ENCODE measurements around the gene SDHC.
"Not testable (repeated sequence)": the region's sequence is repeated elsewhere in the genome, so short reads cannot be mapped to it uniquely, and the experiment has no call there.

The SDHC gene

GRCh38 chr1:161388639-161389038 lies 74.5 kb downstream of the SDHC start:
- no peak for DNase-seq

DNA sequence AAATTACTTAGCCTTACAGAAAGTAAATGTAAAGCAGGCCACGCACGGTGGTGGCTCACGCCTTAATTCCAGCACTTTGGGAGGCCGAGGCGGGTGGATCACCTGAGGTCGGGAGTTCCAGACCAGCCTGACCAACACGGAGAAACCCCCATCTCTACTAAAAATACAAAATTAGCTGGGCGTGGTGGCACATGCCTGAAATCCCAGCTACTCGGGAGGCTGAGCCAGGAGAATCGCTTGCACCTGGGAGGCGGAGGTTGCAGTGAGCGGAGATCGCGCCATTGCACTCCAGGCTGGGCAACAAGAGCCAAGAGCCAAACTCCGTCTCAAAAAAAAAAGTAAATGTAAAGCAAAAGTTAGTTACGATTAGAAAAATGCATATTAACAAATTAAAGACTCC lies 75.0 kb downstream of the SDHC start:
- not testable (repeated sequence) for DNase-seq

DNA sequence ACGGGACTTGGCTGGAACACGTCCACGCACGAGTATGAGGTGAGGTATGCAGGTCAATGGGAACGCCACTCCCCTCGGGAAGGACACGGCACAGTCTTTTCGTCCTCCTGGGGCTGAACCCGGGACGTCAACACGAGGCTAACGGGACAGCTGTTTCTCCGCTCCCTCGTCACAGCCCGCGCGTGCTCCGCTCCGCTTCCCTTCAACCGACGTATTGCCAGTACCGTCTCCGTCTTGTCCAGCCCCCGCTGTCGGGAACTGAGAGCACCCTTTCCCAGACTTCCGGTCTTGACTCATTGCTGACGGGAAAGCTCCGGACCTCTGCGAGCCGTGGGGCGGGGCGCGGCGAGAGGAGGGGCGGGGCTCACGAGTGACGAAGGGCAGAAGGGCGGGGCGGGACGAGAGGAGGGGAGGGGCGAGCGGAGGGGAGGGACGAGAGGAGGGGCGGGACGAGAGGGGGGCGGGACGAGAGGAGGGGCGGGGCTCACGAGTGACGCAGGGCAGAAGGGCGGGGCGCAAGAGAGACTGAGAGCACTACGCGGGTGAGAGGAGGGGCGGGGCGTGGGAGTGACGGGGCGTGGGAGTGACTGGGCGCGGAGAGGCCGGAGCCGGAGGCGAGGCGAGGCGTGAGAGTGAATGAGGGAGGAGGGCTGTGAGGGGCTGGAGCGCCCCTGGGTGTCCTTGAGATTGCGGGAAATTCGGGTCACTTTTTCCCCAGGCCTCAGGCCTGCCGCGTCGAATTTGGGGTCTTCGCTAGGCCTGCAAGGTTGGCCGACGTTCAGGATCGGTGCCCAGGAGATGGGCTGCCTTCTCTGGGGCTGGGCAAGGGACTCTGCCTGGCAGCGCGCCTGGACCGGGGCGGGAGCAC lies 75.7 kb downstream of the SDHC start:
- DNase-seq, result peak; percentile 92 to 93

DNA sequence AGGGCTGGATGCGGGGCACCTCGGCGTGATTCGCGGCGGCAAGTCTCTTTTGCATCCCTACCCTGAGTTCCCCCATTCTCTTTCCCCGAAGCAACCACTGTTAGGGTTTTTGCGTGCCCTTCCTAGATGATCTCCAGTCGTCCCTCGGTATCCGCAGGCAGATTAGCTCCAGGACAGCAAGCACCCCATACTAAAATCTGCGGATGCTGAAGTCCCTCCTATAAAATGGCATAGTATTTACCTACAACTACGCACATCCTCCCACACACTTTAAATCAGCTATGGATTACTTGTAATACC lies 76.3 kb downstream of the SDHC start:
- no peak for DNase-seq

GRCh38 chr1:161391136-161391535 lies 77.0 kb downstream of the SDHC start:
- DNase-seq, result not testable (repeated sequence)

DNA sequence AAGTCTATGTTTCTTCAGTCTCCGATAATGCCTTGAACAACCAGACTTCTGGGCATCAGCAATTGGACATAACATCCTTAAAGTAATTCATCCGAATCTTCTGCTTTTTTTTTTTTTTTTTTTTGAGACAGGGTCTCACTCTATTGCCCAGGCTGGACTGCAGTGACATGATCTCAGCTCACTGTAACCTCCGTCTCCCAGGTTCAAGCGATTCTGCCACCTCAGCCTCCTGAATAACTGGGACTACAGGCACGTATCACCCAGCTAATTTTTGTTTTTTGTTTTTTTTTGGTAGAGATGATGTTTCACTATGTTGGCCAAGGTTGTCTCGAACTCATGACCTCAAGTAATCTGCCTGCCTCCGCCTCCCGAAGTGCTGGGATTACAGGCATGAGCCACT lies 77.4 kb downstream of the SDHC start:
- no peak for DNase-seq

DNA sequence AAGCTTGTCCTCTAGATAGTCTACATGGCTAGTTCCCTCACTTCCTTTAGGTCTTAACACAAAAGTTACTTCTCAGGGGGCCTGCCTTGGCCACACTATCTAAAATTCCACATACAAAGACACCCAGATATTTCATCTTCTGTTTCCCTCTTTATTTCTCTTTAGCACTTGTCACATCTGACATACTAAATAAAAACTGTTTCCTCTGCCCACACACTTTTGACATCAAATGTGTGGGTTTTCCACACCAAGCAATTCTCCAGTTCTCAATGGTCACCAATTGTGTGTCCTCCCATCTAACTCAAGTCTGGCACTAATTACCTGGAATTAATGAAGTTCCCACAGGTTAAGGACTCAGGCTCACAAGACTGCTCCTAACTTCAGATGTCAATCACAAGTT lies 79.0 kb downstream of the SDHC start:
- no peak for DNase-seq

- not testable (repeated sequence) for DNase-seq
Measured at GRCh38 chr1:161397038-161397437, 82.9 kb downstream of the SDHC start.

- DNase-seq, result no peak
Measured at GRCh38 chr1:161398900-161399256, 84.7 kb downstream of the SDHC start.

DNA sequence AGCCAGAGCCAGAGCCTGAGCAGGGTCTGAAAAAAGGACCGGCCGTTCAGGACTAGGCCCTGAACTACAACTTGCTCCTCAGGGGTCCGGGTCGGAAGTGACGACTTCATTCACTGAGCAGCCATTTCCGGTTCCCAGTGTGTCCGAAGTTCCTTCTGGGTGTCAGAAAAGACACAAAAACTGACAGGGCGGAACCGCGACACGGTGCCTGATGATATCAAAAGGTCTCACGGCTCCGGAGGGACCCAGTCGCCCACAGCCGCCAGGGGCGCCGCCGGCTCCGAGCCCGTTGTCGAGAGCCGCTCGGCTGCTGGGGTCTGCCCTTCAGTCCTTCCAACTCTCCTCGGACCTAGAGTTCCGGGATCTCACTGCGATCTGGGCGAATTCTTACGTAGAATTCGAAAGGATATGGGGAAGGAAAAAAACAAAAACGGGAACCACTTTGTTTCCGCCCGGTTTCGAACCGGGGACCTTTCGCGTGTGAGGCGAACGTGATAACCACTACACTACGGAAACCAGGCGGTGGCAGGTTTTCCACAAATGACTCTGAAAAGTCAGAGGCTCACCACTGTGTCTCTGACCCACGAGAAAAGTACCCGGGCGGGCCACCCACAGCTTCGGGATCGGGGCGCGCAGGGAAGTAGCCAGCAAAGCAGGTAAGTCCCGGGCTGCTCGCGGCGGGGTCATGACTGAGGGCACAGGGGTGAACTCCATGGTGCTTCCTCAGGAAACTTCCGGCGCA lies 85.2 kb downstream of the SDHC start:
- DNase-seq, result peak; percentile 81 to 86

- DNase-seq, result no peak
Measured at GRCh38 chr1:161402446-161402845, 88.3 kb downstream of the SDHC start.

DNA sequence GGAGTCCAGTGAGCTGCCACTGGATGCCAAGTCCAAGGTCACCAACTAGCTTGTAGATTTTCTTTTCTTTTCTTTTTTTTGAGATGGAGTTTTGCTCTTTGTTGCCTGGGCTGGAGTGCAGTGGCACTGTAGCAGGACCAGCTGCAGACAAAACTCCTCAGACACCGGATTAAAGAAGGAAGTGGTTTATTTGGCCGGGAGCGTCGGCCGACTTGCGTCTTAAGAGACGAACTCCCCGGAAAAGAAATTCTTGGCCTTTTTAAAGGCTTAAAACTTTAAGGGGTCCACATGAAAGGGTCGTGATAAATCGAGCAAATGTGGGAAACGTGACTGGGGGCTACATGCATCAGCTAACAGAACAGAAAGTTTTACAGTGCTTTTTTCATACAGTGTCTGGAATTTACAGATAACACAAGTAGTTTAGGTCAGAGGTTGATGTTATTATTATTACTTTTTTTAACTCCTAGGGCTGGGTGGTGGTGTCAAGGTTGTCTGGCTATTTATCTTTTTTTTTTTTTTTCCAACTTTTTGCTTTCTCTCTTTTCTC lies 89.9 kb downstream of the SDHC start:
- DNase-seq, result no peak

DNA sequence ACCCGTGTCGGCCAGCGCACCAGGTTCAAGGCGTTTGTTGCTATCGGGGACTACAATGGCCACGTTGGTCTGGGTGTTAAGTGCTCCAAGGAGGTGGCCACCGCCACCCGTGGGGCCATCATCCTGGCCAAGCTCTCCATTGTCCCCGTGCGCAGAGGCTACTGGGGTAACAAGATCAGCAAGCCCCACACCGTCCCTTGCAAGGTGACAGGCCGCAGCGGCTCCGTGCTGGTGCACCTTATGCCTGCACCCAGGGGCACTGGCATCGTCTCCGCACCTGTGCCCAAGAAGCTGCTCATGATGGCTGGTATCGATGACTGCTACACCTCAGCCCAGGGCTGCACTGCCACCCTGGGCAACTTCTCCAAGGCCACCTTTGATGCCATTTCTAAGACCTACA lies 92.4 kb downstream of the SDHC start:
- not testable (repeated sequence) for DNase-seq

- no peak for DNase-seq
Measured at GRCh38 chr1:161407451-161407985, 93.3 kb downstream of the SDHC start.

- no peak for DNase-seq
Measured at GRCh38 chr1:161408429-161409052, 94.4 kb downstream of the SDHC start.

DNA sequence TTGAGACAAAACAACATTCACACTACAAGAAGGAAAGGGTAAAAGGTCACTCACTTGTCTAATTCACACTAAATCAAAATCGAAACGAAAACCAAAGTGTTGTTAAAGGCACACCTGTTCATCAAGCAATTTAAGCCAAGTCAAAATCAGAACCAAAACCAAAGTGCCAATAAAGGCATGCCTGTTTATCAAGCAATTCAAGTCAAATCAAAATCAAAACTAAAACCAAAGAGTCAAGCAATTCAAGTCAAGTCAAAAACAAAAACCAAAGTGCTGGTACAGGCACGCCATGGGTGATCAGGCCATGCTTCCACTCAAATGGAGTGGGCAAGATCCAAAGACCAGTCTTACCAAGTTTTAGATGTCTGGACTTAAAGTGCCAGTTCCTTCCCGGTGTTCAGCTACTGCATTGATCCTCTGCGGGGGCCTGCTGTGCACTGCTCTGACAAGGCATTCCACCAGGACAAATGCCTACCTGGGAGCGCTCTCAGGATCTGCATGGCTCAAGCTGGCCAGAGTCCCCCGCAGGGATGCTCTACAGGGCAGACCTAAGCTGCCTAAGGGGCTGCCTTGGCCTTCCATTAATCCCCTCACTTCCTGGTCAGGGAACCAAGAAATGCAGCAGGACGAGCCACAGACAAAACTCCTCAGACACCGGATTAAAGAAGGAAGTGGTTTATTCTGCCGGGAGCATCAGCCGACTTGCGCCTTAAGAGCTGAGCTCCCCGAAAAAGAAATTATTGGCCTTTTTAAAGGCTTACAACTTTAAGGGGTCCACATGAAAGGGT lies 95.9 kb downstream of the SDHC start:
- DNase-seq, result not testable (repeated sequence)

- not testable (repeated sequence) for DNase-seq
Measured at GRCh38 chr1:161410636-161410970, 96.4 kb downstream of the SDHC start.
